ENCODE results near the gene ACE. TPM values are rescaled to one million over a fixed set of nuclear protein-coding genes. Genes with fewer than 3 reads are reported as not detected.

The ACE gene
- polyA plus RNA-seq, 1 donor (not counting 4 experiments of a cell fraction or from before 2014, with no cell fraction given) = 0.07 TPM

GRCh38 chr17:63430223-63430622, 46.6 kb upstream of the ACE start:
- no peaks in the 10 kb centered on the region for H3K9me1 ChIP-seq (ENCODE audit: control insufficient read depth, extremely low read depth, insufficient read depth, low read length)
- H3K4me2 ChIP-seq (ENCODE audit: control insufficient read depth, extremely low read depth, insufficient read depth, low read depth, low read length) = no peak overlapping the region
- no peak overlapping the region for H3K27ac ChIP-seq (ENCODE audit: control insufficient read depth, insufficient read depth, low read length)
- H4K20me1 ChIP-seq (ENCODE audit: control insufficient read depth, extremely low read depth, insufficient read depth, low read length) = peaks cover 3% of the 10 kb centered on the region
- H3K4me3 ChIP-seq (ENCODE audit: control insufficient read depth in 2 of 3, extremely low read depth in 1 of 3, insufficient read depth in 2 of 3, low read depth in 1 of 3, low read length in 3 of 3) = no peak overlapping the region
- DNase-seq (ENCODE audit: low read depth, low spot score) = no peak
- H3K79me2 ChIP-seq (ENCODE audit: control insufficient read depth, insufficient read depth, low read length) = no peaks in the 10 kb centered on the region
- H3K4me1 ChIP-seq (ENCODE audit: control insufficient read depth, extremely low read depth, insufficient read depth, low read length) = peaks cover 11% of the 10 kb centered on the region
- dilution Hi-C loops (cut with MboI; ENCODE audit: extremely low pct_ligation_motif_present, low sequenced_read_pairs) = no loop called here
- no peaks in the 10 kb centered on the region for H3K9me3 ChIP-seq (ENCODE audit: control insufficient read depth, low read depth, low read length)
- H3K36me3 ChIP-seq (ENCODE audit: control insufficient read depth in 2 of 2, extremely low read depth in 1 of 2, insufficient read depth in 2 of 2, low read length in 2 of 2) = peaks cover 3 to 12% of the 10 kb centered on the region in 2 experiments
- no peak overlapping the region for H3K9ac ChIP-seq (ENCODE audit: control insufficient read depth, extremely low read depth, insufficient read depth, low read length)
- H3K27me3 ChIP-seq (ENCODE audit: control insufficient read depth, extremely low read depth, insufficient read depth, low read length) = no peaks in the 10 kb centered on the region
- TF ChIP-seq, protein P1, sequence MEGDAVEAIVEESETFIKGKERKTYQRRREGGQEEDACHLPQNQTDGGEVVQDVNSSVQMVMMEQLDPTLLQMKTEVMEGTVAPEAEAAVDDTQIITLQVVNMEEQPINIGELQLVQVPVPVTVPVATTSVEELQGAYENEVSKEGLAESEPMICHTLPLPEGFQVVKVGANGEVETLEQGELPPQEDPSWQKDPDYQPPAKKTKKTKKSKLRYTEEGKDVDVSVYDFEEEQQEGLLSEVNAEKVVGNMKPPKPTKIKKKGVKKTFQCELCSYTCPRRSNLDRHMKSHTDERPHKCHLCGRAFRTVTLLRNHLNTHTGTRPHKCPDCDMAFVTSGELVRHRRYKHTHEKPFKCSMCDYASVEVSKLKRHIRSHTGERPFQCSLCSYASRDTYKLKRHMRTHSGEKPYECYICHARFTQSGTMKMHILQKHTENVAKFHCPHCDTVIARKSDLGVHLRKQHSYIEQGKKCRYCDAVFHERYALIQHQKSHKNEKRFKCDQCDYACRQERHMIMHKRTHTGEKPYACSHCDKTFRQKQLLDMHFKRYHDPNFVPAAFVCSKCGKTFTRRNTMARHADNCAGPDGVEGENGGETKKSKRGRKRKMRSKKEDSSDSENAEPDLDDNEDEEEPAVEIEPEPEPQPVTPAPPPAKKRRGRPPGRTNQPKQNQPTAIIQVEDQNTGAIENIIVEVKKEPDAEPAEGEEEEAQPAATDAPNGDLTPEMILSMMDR (optimal IDR thresholded peaks at IDR 0.05 in 1 of 3, IDR thresholded peaks at IDR 0.05 in 1 of 3, conservative IDR thresholded peaks at IDR 0.05 in 1 of 3; ENCODE audit: extremely low read depth in 1 of 3, insufficient read depth in 2 of 3, low read length in 3 of 3) = no peak
- no peak for TF ChIP-seq EZH2 (IDR thresholded peaks at IDR 0.05; ENCODE audit: low read length)
- FAIRE-seq = no peak
- H2AFZ ChIP-seq (ENCODE audit: control insufficient read depth, low read length) = no peak overlapping the region

DNA sequence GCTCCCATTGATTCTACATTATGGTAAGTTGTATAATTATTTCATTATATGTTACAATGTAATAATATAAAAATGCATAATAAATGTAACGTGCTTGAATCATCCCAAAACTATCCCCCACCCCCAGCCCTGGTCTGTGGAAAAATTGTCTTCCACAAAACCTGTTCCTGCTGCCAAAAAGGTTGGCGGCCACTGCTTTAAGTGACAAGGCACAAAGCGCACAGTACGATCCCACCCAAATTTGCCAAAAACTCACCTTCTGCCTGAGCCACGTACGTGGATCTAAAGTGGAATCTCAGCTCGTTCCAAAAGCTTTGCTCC, 45.3 kb upstream of the ACE start:
- Histone ChIP-seq H3K9me1 (ENCODE audit: control insufficient read depth, extremely low read depth, insufficient read depth, low read length) (no peaks in the 10 kb centered on the region), H2AFZ (ENCODE audit: control insufficient read depth, low read length) (no peak overlapping the region), H3K27ac (ENCODE audit: control insufficient read depth, insufficient read depth, low read length) (no peak overlapping the region), H3K27me3 (ENCODE audit: control insufficient read depth, extremely low read depth, insufficient read depth, low read length) (no peaks in the 10 kb centered on the region), H3K79me2 (ENCODE audit: control insufficient read depth, insufficient read depth, low read length) (no peaks in the 10 kb centered on the region), H3K4me1 (ENCODE audit: control insufficient read depth, extremely low read depth, insufficient read depth, low read length) (peaks cover 20% of the 10 kb centered on the region), H3K4me3 (ENCODE audit: control insufficient read depth in 2 of 3, extremely low read depth in 1 of 3, insufficient read depth in 2 of 3, low read depth in 1 of 3, low read length in 3 of 3) (no peak overlapping the region), H4K20me1 (ENCODE audit: control insufficient read depth, extremely low read depth, insufficient read depth, low read length) (no peaks in the 10 kb centered on the region), H3K9me3 (ENCODE audit: control insufficient read depth, low read depth, low read length) (no peaks in the 10 kb centered on the region), H3K4me2 (ENCODE audit: control insufficient read depth, extremely low read depth, insufficient read depth, low read depth, low read length) (no peak overlapping the region), H3K9ac (ENCODE audit: control insufficient read depth, extremely low read depth, insufficient read depth, low read length) (no peak overlapping the region), H3K36me3 (ENCODE audit: control insufficient read depth in 2 of 2, extremely low read depth in 1 of 2, insufficient read depth in 2 of 2, low read length in 2 of 2) (peaks cover 3 to 12% of the 10 kb centered on the region in 2 experiments)
- TF ChIP-seq, protein P1 (optimal IDR thresholded peaks at IDR 0.05 in 1 of 3, IDR thresholded peaks at IDR 0.05 in 1 of 3, conservative IDR thresholded peaks at IDR 0.05 in 1 of 3; ENCODE audit: extremely low read depth in 1 of 3, insufficient read depth in 2 of 3, low read length in 3 of 3) = no peak
- TF ChIP-seq EZH2 (IDR thresholded peaks at IDR 0.05; ENCODE audit: low read length) = no peak
- FAIRE-seq (no peak), DNase-seq (ENCODE audit: low read depth, low spot score) (no peak)
- dilution Hi-C loops (cut with MboI; ENCODE audit: extremely low pct_ligation_motif_present, low sequenced_read_pairs) = no loop called here
